ENCODE data around the gene ARHGEF28. TPM values are rescaled to one million over a fixed set of nuclear protein-coding genes. Genes with fewer than 3 reads are reported as not detected.

ARHGEF28 gene
- total and polyA plus RNA-seq, 10 of the 15 experiments (the other 5 are each of a cell fraction or from before 2014, with no cell fraction given), result 0.10 to 0.72 (median 0.22) TPM; not detected in 2

- ATAC-seq (peak; percentile 60), DNase-seq (ENCODE audit: low read depth, low spot score) (no peak), FAIRE-seq (no peak)
- 55% methylated on average over 5 of the region's 5 CpGs for WGBS (ENCODE audit: insufficient coverage, insufficient replicate concordance, low lambda C conversion rate, missing lambda C conversion rate)
- H3K36me3 ChIP-seq (ENCODE audit: control insufficient read depth in 2 of 2, insufficient read depth in 2 of 2, low read length in 1 of 2), result no peaks in the 10 kb centered on the region
- no peak overlapping the region for H3K9ac ChIP-seq (ENCODE audit: control insufficient read depth, insufficient read depth, low read length)
- no TSS peak for BruUV-seq (replicated peaks)
- no peak overlapping the region for H3K4me3 ChIP-seq
- no peak overlapping the region for H2AFZ ChIP-seq (ENCODE audit: control insufficient read depth, low read depth, low read length)
- ChIA-PET SMC1A (ENCODE audit: uncharacterized antibody, unreplicated experiment) (interaction anchor here (0.7 to 1.6 kb wide), 9 partner anchors 9 to 66 kb away, joined by 3 to 13 read pairs (median 4); no protein-coding TSS in a partner anchor), POLR2A (interaction anchor here (0.9 to 1.0 kb wide), 2 partner anchors 19 to 22 kb away, joined by 3 to 4 read pairs; no protein-coding TSS in a partner anchor), CTCF (interaction anchor here (0.6 to 1.3 kb wide), 7 partner anchors 16 to 247 kb away, joined by 3 to 15 read pairs (median 4); no protein-coding TSS in a partner anchor), RAD21 (ENCODE audit: unreplicated experiment) (interaction anchor here (0.8 to 1.8 kb wide), 5 partner anchors 42 to 160 kb away, joined by 3 to 9 read pairs (median 4); no protein-coding TSS in a partner anchor)
- no peaks in the 10 kb centered on the region for H3K27me3 ChIP-seq (replicated peaks in 1 of 2; ENCODE audit: control insufficient read depth in 2 of 2, insufficient read depth in 2 of 2, low read length in 1 of 2)
- H4K20me1 ChIP-seq (ENCODE audit: control insufficient read depth, insufficient read depth), result no peaks in the 10 kb centered on the region
- H3K4me1 ChIP-seq (ENCODE audit: control insufficient read depth, insufficient read depth, low read length), result no peaks in the 10 kb centered on the region
- no peaks in the 10 kb centered on the region for H3K9me3 ChIP-seq (replicated peaks; ENCODE audit: control insufficient read depth, insufficient read depth, low read length)
- no peak overlapping the region for H3K4me2 ChIP-seq (ENCODE audit: control insufficient read depth, insufficient read depth)
- in situ Hi-C loops (cut with MboI), result no loop called here
- TF ChIP-seq RAD21 (IDR thresholded peaks at IDR 0.05; ENCODE audit: insufficient read depth, low read depth, low read length) (0 out of 2 replicates have a peak, but pooled peaks have one; percentile 15), ATF7 (IDR thresholded peaks at IDR 0.05; ENCODE audit: low read depth) (no peak), SPI1 (IDR thresholded peaks at IDR 0.05; ENCODE audit: borderline replicate concordance, insufficient read depth, low read depth, low read length) (no peak), PBX3 (IDR thresholded peaks at IDR 0.05; ENCODE audit: insufficient replicate concordance, low read depth, low read length) (no peak), CTCF (IDR thresholded peaks at IDR 0.05 in 2 of 3, conservative IDR thresholded peaks at IDR 0.05 in 1 of 3; ENCODE audit: control insufficient read depth in 2 of 3, extremely low read depth in 1 of 3, insufficient read depth in 1 of 3, low read depth in 3 of 3, low read length in 3 of 3) (peak in 1 of 3 experiments; percentile 11; a peak in 1 of 6 replicates)
- intact Hi-C loops (cut with micrococcal nuclease; ENCODE audit: unreplicated experiment), result loop anchor here (5.0 kb wide), 1 partner anchor 36 kb away; no protein-coding TSS in a partner anchor
- H3K27ac ChIP-seq (ENCODE audit: control insufficient read depth, insufficient read depth), result no peak overlapping the region
- H3K79me2 ChIP-seq (ENCODE audit: control insufficient read depth, insufficient read depth, low read length), result no peaks in the 10 kb centered on the region
These were observed 7.1 kb downstream of the ARHGEF28 start for GRCh38 chr5:73633060-73633459.

All from GM12878 (cell line).